Ascending aorta (tissue), 2 donors: ENCODE data around the gene NDUFAF5. TPM values are rescaled to one million over a fixed set of nuclear protein-coding genes. Genes with fewer than 3 reads are reported as not detected.

ENCODE experiments used
- DNase-seq, 2 donors: peaks; one replicate each; pipeline ENCODE4 v3.0.0-alpha.2; 2019; ENCODE audit warnings: low spot score in 2 of 2
- H3K27ac ChIP-seq, 2 donors: fragments of 200-600 bp; sonication (generic); one replicate each; pipeline ENCODE4 v1.5.1; 2016 to 2017; ENCODE audit warnings: mild to moderate bottlenecking in 1 of 2
- H3K27me3 ChIP-seq: fragments of 200-600 bp; sonication (generic); one replicate; pipeline ENCODE4 v1.5.1; 2017
- H3K36me3 ChIP-seq, 2 donors: fragments of 200-600 bp; sonication (generic); one replicate each; pipeline ENCODE4 v1.5.1; 2016
- H3K4me1 ChIP-seq, 2 donors: fragments of 200-600 bp; sonication (generic); one replicate each; pipeline ENCODE4 v1.5.1; 2016 to 2017; ENCODE audit warnings: mild to moderate bottlenecking in 1 of 2
- H3K4me3 ChIP-seq, 2 donors: fragments of 200-600 bp; sonication (generic); one replicate each; pipeline ENCODE4 v1.5.1; 2016 to 2017; ENCODE audit warnings: mild to moderate bottlenecking in 1 of 2
- H3K9me3 ChIP-seq, 2 donors: fragments of 200-600 bp; sonication (generic); one replicate each; pipeline ENCODE4 v1.5.1; 2016
- intact Hi-C: fragments of 100-400 bp; cut with DNase I; formaldehyde crosslinking; loops from one replicate; pipeline ENCODE4 v1.15.1; 2023
- total RNA-seq: library from RNA; depleted of rRNA; stranded (reverse); fragments of >200 nt; gene quantifications from one replicate; pipeline ENCODE4 v1.1.0, GENCODE V29; 2016
- TF ChIP-seq, protein P1 (sequence below), 3 experiments: fragments of 200-600 bp in 2 of 3; fragments of 450-650 bp in 1 of 3; sonication (generic) in 2 of 3; IDR thresholded peaks; one replicate each; pipeline ENCODE4 v1.5.1; 2016 to 2019; ENCODE audit warnings: antibody characterized with exemption in 3 of 3, mild to moderate bottlenecking in 1 of 3, moderate library complexity in 1 of 3

The NDUFAF5 gene
- total RNA-seq, 1 donor from 2014 or later = 84.3 TPM

DNA sequence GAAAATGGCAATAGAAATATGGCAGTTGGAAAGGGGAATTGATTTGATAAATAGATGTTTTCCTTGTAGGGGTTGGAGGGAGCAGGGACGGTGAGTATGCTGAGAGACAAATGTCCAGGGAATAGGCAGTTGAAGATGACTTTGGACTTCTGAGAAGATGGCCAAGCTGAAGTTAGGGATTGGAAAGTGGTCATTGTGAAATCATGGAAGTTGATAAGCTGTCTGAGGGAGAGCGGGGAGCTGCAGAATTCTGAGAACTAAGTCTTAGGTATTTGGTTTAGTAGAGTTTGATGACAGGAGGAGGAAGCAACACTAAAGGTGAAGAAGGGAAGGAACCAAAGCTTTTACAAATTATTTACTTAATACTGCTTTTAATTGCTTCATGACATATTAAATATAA, 15.1 kb downstream of the NDUFAF5 start:
- Histone ChIP-seq H3K27ac (no peak overlapping the region), H3K36me3 (peaks cover 60 to 77% of the 10 kb centered on the region in 2 donors), H3K9me3 (no peaks in the 10 kb centered on the region), H3K27me3 (no peaks in the 10 kb centered on the region), H3K4me3 (no peak overlapping the region), H3K4me1 (peaks cover 0 to 3% of the 10 kb centered on the region in 2 donors)
- DNase-seq = no peak
- intact Hi-C loops = no loop called here
- TF ChIP-seq, protein P1, sequence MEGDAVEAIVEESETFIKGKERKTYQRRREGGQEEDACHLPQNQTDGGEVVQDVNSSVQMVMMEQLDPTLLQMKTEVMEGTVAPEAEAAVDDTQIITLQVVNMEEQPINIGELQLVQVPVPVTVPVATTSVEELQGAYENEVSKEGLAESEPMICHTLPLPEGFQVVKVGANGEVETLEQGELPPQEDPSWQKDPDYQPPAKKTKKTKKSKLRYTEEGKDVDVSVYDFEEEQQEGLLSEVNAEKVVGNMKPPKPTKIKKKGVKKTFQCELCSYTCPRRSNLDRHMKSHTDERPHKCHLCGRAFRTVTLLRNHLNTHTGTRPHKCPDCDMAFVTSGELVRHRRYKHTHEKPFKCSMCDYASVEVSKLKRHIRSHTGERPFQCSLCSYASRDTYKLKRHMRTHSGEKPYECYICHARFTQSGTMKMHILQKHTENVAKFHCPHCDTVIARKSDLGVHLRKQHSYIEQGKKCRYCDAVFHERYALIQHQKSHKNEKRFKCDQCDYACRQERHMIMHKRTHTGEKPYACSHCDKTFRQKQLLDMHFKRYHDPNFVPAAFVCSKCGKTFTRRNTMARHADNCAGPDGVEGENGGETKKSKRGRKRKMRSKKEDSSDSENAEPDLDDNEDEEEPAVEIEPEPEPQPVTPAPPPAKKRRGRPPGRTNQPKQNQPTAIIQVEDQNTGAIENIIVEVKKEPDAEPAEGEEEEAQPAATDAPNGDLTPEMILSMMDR (IDR thresholded peaks at IDR 0.05) = no peak

DNA sequence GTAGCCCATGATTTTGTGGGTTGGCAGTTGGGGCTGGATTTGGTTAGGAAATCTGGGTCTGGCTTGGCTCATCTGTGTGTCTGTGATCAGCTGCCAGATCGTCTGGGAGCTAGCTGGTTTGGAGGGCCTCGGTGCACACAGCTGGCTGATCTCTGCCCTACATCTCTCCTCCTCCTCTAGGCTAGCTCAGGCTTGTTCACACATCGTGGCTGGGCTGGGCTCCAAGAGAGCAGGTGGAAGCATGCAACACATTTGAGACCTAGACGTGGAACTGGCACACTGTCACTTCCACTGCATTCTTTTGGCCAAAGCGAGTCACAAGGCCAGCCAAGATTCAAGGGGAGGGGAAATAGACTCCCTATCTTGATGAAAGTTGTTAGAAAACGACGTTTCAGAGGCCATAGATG, 15.9 kb downstream of the NDUFAF5 start:
- H3K9me3 ChIP-seq = no peaks in the 10 kb centered on the region
- H3K4me1 ChIP-seq = peaks cover 0 to 3% of the 10 kb centered on the region in 2 donors
- peak overlapping the region in 1 of 2 donors; percentile 14 for H3K27ac ChIP-seq
- intact Hi-C loops = no loop called here
- H3K27me3 ChIP-seq = no peaks in the 10 kb centered on the region
- no peak overlapping the region for H3K4me3 ChIP-seq
- DNase-seq = peak in 1 of 2 donors; percentile 75
- peaks cover 52 to 75% of the 10 kb centered on the region in 2 donors for H3K36me3 ChIP-seq
- TF ChIP-seq, protein P1 (IDR thresholded peaks at IDR 0.05) = no peak

DNA sequence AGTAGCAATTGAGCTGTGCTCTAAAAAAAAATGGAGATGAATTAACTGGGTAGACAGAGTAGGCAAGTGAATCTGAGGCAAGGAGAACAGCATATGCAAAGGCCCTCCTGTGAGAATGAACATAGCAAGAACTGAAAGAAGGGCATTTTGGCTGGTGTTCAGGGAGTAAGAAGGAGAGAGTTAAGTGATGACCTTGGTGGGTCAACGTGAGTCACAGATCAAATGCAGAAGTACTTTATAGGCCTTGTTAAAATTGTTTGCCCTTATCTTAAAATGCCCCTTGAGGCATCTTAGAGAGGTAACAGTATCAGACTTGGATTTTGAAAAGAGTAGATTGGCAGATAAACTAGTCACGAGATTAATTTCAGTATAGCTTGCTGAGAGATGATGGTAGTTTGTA, 24.5 kb downstream of the NDUFAF5 start:
- TF ChIP-seq, protein P1 (IDR thresholded peaks at IDR 0.05) = no peak
- DNase-seq = no peak
- intact Hi-C loops = no loop called here
- peaks cover 73 to 75% of the 10 kb centered on the region in 2 donors for H3K36me3 ChIP-seq
- H3K4me1 ChIP-seq = no peaks in the 10 kb centered on the region
- H3K27ac ChIP-seq = no peak overlapping the region
- H3K9me3 ChIP-seq = no peaks in the 10 kb centered on the region
- no peaks in the 10 kb centered on the region for H3K27me3 ChIP-seq
- no peak overlapping the region for H3K4me3 ChIP-seq

DNA sequence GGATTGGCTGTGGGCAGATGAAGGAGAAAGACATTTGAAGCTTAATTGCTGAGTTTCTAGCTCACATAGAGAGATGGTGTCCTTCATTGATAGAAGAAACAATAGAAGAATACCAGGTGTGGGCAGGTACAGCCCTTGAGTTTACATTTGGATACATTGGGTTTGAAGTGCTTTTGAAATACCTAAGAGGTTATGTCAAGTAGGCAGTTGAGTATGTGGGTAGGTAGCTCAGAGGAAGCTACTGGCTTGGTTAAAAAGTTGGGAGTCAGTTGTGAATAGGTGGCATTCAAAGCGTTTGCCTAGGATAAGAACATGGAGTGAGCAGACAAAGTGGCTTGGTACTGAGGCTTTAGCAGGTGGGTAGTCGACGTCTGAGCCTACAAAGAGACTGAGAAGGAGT, 25.0 kb downstream of the NDUFAF5 start:
- Histone ChIP-seq H3K27ac (no peak overlapping the region), H3K9me3 (no peaks in the 10 kb centered on the region), H3K36me3 (peaks cover 74 to 80% of the 10 kb centered on the region in 2 donors), H3K4me3 (no peak overlapping the region), H3K4me1 (no peaks in the 10 kb centered on the region), H3K27me3 (no peaks in the 10 kb centered on the region)
- DNase-seq = no peak
- TF ChIP-seq, protein P1 (IDR thresholded peaks at IDR 0.05) = no peak
- intact Hi-C loops = no loop called here

DNA sequence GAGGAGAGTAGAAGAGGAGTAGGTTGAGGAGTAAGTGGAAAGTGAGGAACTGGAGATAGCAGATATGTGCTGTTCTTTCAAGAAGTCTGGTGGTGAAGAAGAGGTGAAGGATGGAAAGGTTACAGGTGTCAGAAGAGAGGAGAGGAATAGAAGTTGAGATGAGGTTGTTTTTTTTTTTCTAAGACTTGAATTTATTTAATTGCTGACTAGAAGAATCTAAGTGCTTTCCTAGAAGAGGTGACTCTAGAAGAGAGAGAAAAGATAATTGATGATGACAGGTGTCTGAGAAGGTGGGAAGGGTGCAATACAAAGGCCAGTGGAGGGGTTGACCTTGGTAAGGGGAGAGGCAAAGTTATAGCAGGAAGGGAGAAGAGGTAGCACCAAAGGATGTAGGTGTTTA, 25.6 kb downstream of the NDUFAF5 start:
- Histone ChIP-seq H3K27me3 (no peaks in the 10 kb centered on the region), H3K27ac (no peak overlapping the region), H3K4me3 (no peak overlapping the region), H3K9me3 (no peaks in the 10 kb centered on the region), H3K36me3 (peaks cover 76 to 84% of the 10 kb centered on the region in 2 donors), H3K4me1 (no peaks in the 10 kb centered on the region)
- no peak for DNase-seq
- intact Hi-C loops = no loop called here
- TF ChIP-seq, protein P1 (IDR thresholded peaks at IDR 0.05) = no peak

DNA sequence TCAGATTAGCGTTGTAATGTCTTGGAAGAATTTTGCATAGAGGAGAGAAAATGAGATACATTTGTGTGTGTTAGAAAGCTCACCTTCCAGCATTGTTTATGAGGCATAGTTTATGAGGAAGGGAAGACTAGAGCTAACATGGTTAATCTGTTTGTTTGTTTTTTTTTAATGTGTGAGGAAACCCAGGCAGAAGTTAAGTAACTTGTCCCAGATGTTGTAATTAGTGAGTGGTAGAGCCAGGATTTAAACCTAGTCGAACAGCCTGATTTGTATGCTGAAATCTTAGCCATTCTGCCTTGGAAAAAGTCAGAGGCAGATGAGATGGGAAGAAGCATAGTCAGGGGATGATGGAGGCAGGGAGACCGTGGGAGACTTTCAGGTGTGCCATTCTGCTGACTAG, 29.1 kb downstream of the NDUFAF5 start:
- H3K27me3 ChIP-seq = no peaks in the 10 kb centered on the region
- peaks cover 86 to 88% of the 10 kb centered on the region in 2 donors for H3K36me3 ChIP-seq
- no peaks in the 10 kb centered on the region for H3K9me3 ChIP-seq
- no peak for DNase-seq
- H3K4me1 ChIP-seq = no peaks in the 10 kb centered on the region
- TF ChIP-seq, protein P1 (IDR thresholded peaks at IDR 0.05) = no peak
- no peak overlapping the region for H3K4me3 ChIP-seq
- intact Hi-C loops = no loop called here
- H3K27ac ChIP-seq = no peak overlapping the region
